ENCODE measurements around the gene KCNAB3.

The KCNAB3 gene

DNA sequence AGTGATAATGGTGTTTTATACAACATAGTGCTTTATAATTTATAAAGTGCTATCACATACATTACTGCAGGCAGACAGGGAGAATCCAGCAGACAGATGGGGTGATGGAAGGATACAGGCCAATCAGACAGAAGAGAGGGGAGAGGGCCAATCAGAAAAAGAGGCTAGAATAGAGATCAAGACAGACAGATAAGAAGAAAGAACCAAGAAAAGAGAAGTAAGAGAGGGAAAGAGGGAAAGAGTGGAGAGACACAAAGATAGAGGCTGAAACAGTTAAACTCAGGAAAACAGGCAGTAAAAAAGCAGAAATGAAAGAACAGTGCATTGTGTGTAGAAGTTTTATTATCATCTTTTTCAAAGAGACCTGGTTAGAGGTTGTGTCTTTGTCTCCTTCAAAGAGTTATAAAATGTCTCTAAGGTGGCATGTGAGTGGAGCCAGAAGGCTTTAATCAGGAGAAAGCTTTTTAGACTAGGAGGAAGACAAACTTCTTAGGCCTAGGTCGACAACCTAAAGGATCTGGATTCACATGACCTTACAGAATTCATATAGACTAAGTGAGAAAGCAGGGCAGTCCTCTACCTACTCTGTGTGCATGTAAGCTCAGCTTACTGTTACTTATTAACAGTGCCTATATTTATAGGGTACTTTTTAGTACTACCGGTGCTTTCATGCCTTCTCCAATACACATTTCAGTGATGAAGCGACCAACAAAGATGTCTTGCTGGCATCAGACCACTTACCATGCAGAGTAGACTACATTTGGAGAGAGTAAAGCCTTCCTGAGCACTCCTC, 49.4 kb downstream of the KCNAB3 start:
- no peak for DNase-seq (ENCODE audit: low read depth in 2 of 2)

DNA sequence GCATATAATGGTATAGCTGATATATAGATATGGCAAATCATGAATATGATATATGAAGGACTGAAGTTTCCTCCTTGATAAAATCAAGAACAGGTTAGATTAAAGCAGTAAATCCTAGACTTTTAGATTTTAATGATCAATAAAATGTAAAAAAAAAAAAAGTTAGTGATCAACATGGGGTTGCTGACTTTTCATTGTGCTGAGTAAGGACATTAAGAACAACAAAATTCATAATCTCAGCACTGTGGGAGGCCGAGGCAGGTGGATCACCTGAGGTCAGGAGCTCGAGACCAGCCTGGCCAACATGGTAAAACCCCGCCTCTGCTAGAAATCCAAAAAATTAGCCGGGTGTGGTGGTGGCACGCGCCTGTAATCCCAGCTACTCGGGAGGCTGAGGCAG, 51.4 kb downstream of the KCNAB3 start:
- DNase-seq (ENCODE audit: low read depth in 2 of 2), result no peak

DNA sequence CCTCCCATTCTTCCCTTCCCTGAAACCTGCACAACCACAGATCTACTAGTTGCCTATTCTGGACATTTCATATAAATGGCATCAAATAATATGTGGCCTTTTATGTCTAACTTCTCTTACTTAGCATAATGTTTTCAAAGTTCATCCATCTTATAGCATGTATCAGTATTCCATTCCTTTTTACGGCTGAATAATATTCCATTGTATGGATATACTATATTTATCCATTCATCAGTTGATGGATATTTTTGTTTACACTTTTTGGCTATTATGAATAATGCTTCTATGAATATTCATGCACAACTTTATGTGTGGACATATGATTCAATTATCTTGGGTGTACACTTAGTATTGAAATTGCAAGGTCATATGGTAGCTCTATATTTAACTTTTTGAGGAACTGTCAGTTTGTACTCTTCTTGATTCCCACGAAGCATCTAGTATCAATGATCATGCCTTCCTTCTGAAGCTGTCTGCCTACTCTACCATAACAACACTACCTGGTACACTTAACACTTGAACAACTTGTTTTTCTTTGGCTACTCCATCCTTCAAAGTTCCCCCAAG, 53.8 kb downstream of the KCNAB3 start:
- DNase-seq (ENCODE audit: low read depth in 2 of 2), result no peak

DNA sequence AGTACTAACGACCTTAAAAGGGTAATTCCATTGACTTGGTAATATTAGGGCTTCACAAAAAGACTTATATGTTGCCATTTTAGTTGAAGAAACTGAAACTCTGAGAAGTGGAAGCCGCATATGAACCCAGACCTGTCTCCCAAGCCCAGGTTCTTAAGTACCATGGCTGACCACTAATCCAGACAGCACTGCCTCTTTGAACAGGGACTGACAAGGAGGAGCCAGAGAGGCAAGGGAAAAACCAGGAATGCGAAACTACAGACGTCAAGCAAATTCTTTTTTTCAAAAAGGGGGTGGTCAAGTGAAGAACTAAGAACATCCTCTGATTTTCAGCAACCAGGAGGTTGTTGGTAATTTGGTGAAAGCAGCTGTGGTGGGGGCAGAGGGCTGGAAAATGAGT, 56.6 kb downstream of the KCNAB3 start:
- DNase-seq (ENCODE audit: low read depth in 2 of 2), result no peak
